Activated naive CD8-positive, alpha-beta T cell (primary cell): ENCODE measurements around the gene MAGEB3.
"Not testable (repeated sequence)": the region's sequence is repeated elsewhere in the genome, so short reads cannot be mapped to it uniquely, and the experiment has no call there.

Experiments used
- H3K27ac Mint-ChIP-seq: one replicate; pipeline ENCODE4 v1.8.0; 2021; ENCODE audit warnings: mixed read lengths
- H3K27me3 Mint-ChIP-seq: one replicate; pipeline ENCODE4 v1.8.0; 2021; ENCODE audit warnings: mixed read lengths
- H3K36me3 Mint-ChIP-seq: one replicate; pipeline ENCODE4 v1.8.0; 2021; ENCODE audit warnings: mixed read lengths
- H3K4me1 Mint-ChIP-seq: one replicate; pipeline ENCODE4 v1.8.0; 2021; ENCODE audit warnings: low read depth, mixed read lengths
- H3K4me3 Mint-ChIP-seq: one replicate; pipeline ENCODE4 v1.8.0; 2021; ENCODE audit warnings: mild to moderate bottlenecking, mixed read lengths
- H3K9me3 Mint-ChIP-seq: one replicate; pipeline ENCODE4 v1.8.0; 2021; ENCODE audit warnings: low read depth, mixed read lengths

Gene MAGEB3, protein sequence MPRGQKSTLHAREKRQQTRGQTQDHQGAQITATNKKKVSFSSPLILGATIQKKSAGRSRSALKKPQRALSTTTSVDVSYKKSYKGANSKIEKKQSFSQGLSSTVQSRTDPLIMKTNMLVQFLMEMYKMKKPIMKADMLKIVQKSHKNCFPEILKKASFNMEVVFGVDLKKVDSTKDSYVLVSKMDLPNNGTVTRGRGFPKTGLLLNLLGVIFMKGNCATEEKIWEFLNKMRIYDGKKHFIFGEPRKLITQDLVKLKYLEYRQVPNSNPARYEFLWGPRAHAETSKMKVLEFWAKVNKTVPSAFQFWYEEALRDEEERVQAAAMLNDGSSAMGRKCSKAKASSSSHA

DNA sequence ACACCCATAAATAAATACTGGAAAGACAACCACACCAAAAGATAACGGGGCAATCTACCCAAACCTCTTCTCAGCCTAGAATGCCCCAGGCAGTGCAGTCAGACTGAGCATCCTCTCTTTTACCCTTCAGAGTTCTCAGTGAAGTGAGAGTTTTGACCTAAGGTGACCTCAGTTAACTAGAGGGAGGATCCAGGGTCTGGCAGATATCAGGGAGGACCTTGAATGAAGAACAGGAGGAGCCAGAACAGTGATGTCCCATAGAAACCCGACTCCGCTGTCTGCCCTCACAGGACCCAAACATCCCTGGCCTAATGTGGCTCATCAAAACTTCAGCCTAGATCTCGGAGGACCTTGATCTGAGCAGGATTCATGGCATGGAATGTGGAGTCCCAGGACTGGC is at the start of gene MAGEB3:
TSS of gene MAGEB3 (plus strand) at position 263 of the 400 bp plus-strand sequence. CDS start 5,268 bp downstream, outside the sequence.
- H3K4me3 Mint-ChIP-seq, result no peak within 1 kb of the TSS
- H3K36me3 Mint-ChIP-seq, result no peaks in the 10 kb centered on the region
- H3K9me3 Mint-ChIP-seq, result no peaks in the 10 kb centered on the region
- no peak within 1 kb of the TSS for H3K27ac Mint-ChIP-seq
- H3K27me3 Mint-ChIP-seq, result no peaks in the 10 kb centered on the region
- no peaks in the 10 kb centered on the region for H3K4me1 Mint-ChIP-seq

DNA sequence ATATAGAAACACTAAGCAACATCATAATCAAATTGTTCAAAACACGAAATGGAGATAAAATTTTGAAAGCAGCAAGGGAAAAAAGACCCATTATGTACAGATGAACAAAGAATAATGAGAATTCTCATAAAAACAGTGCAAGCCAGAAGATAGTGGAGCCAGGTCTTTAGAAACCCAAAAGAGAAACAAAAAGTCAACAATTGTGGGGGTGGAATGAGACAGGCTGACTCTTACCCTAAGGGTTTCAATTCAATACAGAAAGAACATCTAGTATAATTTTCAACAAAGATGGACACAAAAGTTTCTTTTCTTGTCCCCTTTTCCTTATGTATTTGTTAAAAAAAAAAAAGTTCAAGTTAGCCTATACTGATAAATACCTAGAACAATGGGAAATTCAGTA is 49.1 kb upstream of the MAGEB3 start:
- H3K9me3 Mint-ChIP-seq, result no peaks in the 10 kb centered on the region
- H3K4me3 Mint-ChIP-seq, result no peak overlapping the region
- H3K27me3 Mint-ChIP-seq, result peaks cover 1% of the 10 kb centered on the region
- H3K36me3 Mint-ChIP-seq, result no peaks in the 10 kb centered on the region
- H3K4me1 Mint-ChIP-seq, result no peaks in the 10 kb centered on the region
- H3K27ac Mint-ChIP-seq, result no peak overlapping the region

DNA sequence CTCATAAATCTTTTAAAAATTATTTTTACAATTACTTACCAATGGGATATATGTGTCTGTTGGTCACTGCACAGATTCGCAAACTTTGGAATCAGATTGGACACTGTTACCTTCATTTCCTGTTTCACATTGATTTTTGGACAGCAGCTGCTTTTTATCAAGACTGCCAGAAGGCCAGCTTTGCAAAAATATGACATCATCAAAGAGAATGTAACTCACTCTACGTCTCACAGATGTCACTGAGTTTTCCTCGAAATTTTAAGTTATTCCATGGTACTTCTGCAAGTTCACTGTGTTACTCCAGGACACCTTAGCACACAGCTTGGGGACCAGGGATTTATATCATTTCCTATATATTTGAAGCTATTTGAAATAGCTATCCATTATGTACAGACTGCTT is 46.9 kb upstream of the MAGEB3 start:
- Mint-ChIP-seq H3K27ac (no peak overlapping the region), H3K27me3 (peaks cover 1% of the 10 kb centered on the region), H3K4me3 (no peak overlapping the region), H3K9me3 (no peaks in the 10 kb centered on the region), H3K36me3 (no peaks in the 10 kb centered on the region), H3K4me1 (no peaks in the 10 kb centered on the region)

DNA sequence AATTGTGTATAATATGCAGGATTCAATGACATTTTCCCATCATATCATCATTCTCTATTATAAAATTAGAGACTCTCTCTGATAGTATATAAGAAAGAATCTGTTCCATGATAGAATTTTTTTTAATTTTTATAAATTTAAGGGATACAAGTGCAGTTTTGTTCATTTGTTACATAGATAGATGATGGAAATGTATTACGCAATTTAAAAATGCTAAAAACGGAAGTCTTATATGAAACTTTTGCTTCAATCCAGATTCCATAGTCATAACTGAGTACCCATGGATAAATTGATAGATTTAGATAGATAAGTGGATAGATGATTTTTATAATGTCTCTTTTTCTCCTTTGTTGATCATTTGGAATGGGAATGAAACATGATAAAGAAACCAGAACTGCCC is 40.0 kb upstream of the MAGEB3 start:
- no peak overlapping the region for H3K27ac Mint-ChIP-seq
- H3K9me3 Mint-ChIP-seq, result no peaks in the 10 kb centered on the region
- no peaks in the 10 kb centered on the region for H3K36me3 Mint-ChIP-seq
- H3K4me3 Mint-ChIP-seq, result no peak overlapping the region
- H3K4me1 Mint-ChIP-seq, result no peaks in the 10 kb centered on the region
- no peaks in the 10 kb centered on the region for H3K27me3 Mint-ChIP-seq

DNA sequence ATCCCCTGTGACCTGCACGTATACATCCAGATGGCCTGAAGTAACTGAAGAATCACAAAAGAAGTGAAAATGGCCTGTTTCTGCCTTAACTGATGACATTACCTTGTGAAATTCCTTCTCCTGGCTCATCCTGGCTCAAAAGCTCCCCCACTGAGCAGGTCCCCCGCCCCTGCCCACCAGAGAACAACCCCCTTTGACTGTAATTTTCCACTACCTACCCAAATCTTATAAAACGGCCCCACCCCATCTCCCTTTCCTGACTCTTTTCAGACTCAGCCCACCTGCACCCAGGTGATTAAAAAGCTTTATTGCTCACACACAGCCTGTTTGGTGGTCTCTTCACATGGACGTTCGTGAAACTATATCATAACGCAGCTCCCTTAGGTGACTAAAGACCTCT is 36.5 kb upstream of the MAGEB3 start:
- not testable (repeated sequence) for H3K27me3 Mint-ChIP-seq

DNA sequence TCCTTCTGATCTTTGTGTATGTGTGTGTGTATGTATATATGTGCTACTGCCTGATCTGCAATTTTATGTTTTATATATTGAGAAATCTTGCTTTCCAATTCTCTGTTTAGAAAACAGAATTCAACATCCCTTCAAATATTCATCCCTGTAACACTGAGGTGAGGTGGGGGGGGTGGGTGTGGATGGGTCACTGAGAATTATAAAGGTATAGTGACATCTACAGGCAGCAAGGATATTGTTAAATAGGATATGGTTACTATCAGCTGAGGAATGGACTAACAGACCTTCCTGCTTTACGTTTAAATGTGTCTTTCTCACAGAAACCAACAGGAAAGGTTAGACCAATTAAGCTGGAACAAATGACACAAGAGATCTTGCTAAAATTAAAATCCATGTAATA is 34.1 kb upstream of the MAGEB3 start:
- Mint-ChIP-seq H3K4me3 (no peak overlapping the region), H3K27ac (no peak overlapping the region), H3K4me1 (no peaks in the 10 kb centered on the region), H3K36me3 (no peaks in the 10 kb centered on the region), H3K27me3 (no peaks in the 10 kb centered on the region), H3K9me3 (no peaks in the 10 kb centered on the region)

More for the DNA sequence above, 36.5 kb upstream of the MAGEB3 start:
- H3K27ac Mint-ChIP-seq, H3K4me1 Mint-ChIP-seq, H3K9me3 Mint-ChIP-seq, H3K4me3 Mint-ChIP-seq, H3K36me3 Mint-ChIP-seq: not testable (repeated sequence)

DNA sequence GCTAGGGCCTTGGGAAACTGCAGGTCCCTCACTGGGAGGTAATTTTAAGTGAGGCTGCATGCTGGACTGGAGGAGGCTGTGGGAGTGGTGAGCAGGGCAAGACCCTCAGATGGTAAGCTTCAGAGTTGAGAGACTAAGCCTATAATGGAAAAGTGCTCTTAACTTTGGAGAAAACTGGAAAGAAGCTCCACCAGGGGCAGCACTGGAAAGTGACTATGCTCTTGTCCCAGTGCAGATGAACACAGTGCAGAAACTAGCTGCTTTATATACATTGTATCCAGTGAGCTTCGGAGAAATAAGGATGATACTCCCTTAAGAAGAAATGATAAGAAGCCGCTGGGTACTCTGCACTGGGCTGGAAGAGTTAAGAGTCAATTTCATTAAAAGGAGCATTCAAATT is 18.3 kb upstream of the MAGEB3 start:
- Mint-ChIP-seq H3K27ac (no peak overlapping the region), H3K36me3 (no peaks in the 10 kb centered on the region), H3K27me3 (no peaks in the 10 kb centered on the region), H3K4me3 (no peak overlapping the region), H3K9me3 (no peaks in the 10 kb centered on the region), H3K4me1 (no peaks in the 10 kb centered on the region)

DNA sequence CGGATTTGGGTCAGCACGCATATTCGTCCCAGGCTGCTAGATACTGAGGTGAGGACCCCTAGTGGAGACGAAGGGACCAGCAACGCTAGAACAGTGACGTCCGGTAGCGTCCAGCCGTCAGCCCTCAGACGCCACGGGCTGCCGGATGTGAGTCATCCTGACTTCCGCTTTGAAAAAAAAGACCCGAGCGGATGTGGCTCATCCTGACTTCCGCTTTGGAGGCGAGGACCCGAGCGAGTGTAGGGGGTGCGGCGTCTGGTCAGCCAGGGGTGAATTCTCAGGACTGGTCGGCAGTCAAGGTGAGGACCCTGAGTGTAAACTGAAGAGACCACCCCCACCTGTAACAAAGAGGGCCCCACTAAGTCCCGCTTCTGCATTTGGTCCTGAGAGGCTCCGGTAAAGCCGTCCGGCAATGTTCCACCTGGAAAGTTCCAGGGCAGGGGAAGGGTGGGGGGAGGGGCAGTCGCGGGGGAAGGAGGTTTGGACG is 15.1 kb upstream of the MAGEB3 start, which contains the start of gene MAGEB2:
TSS of gene MAGEB2 (plus strand) at position 207 of the 487 bp plus-strand sequence. CDS start 3,018 bp downstream, outside the sequence.
- H3K4me3 Mint-ChIP-seq, result no peak within 1 kb of the TSS
- H3K4me1 Mint-ChIP-seq, result no peaks in the 10 kb centered on the region
- H3K36me3 Mint-ChIP-seq, result no peaks in the 10 kb centered on the region
- H3K27ac Mint-ChIP-seq, result no peak within 1 kb of the TSS
- no peaks in the 10 kb centered on the region for H3K27me3 Mint-ChIP-seq
- no peaks in the 10 kb centered on the region for H3K9me3 Mint-ChIP-seq

DNA sequence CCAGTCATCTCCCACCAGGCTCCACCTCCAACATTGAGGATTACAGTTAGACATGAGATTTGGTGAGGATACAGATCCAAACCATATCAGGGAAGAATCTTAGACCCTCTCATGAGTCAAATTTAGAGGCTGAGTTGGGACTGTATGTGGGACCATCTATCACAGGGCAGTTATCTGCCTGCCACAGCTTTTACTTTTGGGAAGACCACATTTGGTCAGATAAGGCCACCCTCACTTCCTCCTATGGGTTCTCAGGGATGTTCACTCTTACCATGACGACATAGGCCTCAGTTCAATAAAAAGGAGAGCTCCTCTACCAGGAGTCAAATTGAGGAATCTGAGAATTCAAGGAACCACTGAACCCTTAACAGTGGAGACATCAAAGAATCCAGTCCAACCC is 13.0 kb upstream of the MAGEB3 start:
- Mint-ChIP-seq H3K27me3 (no peaks in the 10 kb centered on the region), H3K9me3 (no peaks in the 10 kb centered on the region), H3K4me1 (no peaks in the 10 kb centered on the region), H3K36me3 (no peaks in the 10 kb centered on the region), H3K27ac (no peak overlapping the region), H3K4me3 (no peak overlapping the region)

DNA sequence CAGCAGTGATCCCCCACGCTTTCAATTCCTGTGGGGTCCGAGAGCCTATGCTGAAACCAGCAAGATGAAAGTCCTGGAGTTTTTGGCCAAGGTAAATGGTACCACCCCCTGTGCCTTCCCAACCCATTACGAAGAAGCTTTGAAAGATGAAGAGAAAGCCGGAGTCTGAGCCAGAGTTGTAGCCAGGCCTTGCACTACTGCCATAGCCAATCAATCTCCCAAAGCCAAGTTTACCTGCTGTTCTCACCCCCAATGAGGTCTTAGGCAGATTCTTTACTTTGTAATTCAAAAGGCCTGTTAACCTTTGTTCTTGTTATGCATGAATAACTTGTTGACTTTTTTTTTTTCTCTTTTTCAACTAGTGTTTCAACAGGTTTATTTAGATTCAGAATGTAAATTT is 11.1 kb upstream of the MAGEB3 start:
- Mint-ChIP-seq H3K27me3 (no peaks in the 10 kb centered on the region), H3K4me3 (no peak overlapping the region), H3K9me3 (no peaks in the 10 kb centered on the region), H3K27ac (no peak overlapping the region), H3K4me1 (no peaks in the 10 kb centered on the region), H3K36me3 (no peaks in the 10 kb centered on the region)

DNA sequence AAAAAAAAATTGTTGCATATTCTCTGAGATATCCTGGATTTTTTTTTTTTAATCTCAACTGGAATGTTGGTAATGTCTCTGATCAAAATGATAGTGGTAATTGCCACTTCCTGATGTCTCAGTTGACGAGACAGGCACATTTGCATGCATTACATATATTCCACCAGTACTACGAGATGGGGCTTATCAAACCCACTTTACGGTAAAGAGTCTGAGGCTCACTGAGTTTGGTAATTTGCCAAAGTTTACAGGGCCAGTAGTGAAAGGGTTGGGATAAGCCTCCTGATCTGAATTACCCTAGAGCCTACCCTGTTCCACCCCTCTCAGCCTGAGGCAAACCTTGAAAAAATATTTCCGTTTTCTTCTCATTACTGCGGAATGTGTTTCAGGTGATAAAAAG is 9.8 kb upstream of the MAGEB3 start:
- Mint-ChIP-seq H3K36me3 (no peaks in the 10 kb centered on the region), H3K27me3 (no peaks in the 10 kb centered on the region), H3K9me3 (no peaks in the 10 kb centered on the region), H3K4me1 (no peaks in the 10 kb centered on the region), H3K27ac (no peak overlapping the region), H3K4me3 (no peak overlapping the region)

DNA sequence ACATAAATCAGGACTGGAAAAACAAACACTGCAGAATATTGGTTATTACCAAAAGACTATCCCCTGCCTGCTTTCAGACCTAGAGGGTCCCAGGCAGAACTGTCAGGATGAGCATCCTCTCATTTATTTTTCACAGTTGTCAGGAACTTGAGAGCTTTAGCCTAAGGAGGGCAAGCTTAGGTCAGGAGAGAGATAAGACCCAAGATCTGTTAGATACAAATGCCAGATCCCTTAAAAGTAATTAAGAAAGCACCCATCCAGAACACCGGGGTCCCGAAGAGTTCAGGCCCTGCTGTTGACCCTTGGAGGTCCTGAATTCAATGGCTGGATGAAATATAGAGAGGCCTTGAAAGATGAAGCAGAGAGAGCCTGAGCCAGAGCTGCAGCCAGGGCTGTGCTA is 5.9 kb upstream of the MAGEB3 start:
- Mint-ChIP-seq H3K4me1 (no peaks in the 10 kb centered on the region), H3K4me3 (no peak overlapping the region), H3K27me3 (no peaks in the 10 kb centered on the region), H3K36me3 (no peaks in the 10 kb centered on the region), H3K9me3 (no peaks in the 10 kb centered on the region), H3K27ac (no peak overlapping the region)

DNA sequence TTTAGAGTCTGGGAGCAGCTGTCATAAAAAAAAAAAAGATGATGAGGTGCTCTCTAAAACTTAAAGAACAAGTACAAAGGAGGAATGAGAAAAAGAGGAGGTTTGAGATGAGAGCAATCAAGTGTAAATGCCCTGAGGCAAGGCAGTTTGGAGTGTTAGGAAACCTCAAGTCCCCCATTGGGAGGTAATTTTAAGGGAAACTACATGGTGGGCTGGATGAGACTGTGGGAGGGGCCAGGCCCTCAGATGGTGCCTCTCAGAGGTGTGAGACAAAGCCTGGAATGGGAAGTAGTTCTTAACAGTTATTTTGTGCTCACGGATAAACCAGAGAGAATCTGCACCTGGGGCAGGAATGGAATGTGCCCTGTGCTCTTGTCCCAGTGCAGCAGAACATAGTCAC is 1.9 kb upstream of the MAGEB3 start:
- no peak overlapping the region for H3K4me3 Mint-ChIP-seq
- H3K36me3 Mint-ChIP-seq, result no peaks in the 10 kb centered on the region
- H3K4me1 Mint-ChIP-seq, result no peaks in the 10 kb centered on the region
- no peak overlapping the region for H3K27ac Mint-ChIP-seq
- no peaks in the 10 kb centered on the region for H3K9me3 Mint-ChIP-seq
- H3K27me3 Mint-ChIP-seq, result no peaks in the 10 kb centered on the region

DNA sequence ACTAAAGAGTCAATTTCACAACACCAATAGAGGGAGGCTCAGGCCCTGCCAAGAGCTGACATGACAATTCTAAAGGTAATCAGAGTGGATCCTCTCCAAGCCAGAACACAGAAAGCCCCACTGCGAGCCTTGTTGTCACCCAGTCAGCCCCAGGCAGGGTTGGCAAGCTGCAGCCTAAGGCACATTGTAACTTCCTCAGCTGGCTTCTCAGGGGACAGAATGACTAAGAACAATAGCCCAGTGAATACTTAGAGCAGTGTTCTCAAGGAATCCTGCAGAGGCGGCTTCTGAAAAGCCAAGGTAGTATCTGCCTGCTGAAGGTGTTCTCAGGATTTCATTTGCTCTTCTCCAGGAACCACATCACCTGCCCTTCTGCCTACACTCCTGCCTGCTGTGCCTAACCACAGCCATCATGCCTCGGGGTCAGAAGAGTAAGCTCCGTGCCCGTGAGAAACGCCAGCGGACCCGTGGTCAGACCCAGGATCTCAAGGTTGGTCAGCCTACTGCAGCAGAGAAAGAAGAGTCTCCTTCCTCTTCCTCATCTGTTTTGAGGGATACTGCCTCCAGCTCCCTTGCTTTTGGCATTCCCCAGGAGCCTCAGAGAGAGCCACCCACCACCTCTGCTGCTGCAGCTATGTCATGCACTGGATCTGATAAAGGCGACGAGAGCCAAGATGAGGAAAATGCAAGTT is 11.4 kb downstream of the MAGEB3 start, which contains the start of gene MAGEB4:
TSS of gene MAGEB4 (plus strand) at position 277 of the 692 bp plus-strand sequence. CDS start at position 413, 136 bp downstream.
- Mint-ChIP-seq H3K4me1 (no peaks in the 10 kb centered on the region), H3K4me3 (no peak within 1 kb of the TSS), H3K27me3 (no peaks in the 10 kb centered on the region), H3K36me3 (no peaks in the 10 kb centered on the region), H3K9me3 (no peaks in the 10 kb centered on the region), H3K27ac (no peak within 1 kb of the TSS)

DNA sequence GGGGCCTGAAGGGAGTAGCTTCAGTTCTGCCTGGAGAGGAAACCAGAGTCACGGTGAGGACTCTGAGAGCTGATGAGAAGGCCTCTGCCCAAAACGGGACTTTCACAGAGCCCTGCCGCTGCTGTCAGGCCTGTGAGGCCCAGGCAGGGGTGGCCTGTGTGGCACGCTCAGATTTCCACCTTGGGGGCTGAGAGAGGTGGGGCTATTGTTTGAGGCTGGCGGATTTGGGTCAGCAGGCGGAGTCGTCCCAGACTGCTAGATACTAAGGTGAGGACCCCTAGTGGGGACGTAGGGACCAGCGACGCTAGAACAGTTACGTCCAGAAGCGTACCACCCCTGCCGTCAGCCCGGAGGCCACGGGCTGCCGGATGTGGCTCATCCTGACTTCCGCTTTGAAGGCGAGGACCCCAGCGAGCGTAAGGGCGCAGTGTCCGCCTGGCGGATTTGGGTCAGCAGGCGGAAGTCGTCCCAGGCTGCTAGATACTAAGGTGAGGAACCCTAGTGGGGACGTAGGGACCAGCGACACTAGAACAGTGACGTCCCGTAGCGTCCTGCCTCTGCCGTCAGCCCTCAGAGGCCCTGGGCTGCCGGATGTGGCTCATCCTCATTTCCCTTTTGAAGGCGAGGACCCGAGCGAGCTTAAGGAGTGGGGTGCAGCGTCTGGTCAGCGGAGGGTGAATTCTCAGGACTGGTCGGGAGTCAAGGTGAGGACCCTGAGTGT is 16.5 kb downstream of the MAGEB3 start, which contains the start of gene MAGEB1:
TSS of gene MAGEB1 (plus strand) at position 378 of the 721 bp plus-strand sequence. CDS start 3,348 bp downstream, outside the sequence.
- no peak within 1 kb of the TSS for H3K4me3 Mint-ChIP-seq
- no peaks in the 10 kb centered on the region for H3K36me3 Mint-ChIP-seq
- H3K27ac Mint-ChIP-seq, result no peak within 1 kb of the TSS
- H3K4me1 Mint-ChIP-seq, result no peaks in the 10 kb centered on the region
- no peaks in the 10 kb centered on the region for H3K27me3 Mint-ChIP-seq
- H3K9me3 Mint-ChIP-seq, result no peaks in the 10 kb centered on the region
